ENCODE results near the gene MRPL40. TPM values are rescaled to one million over a fixed set of nuclear protein-coding genes. Genes with fewer than 3 reads are reported as not detected.
A peak's percentile ranks its signal among the peaks of the same experiment; 100 is the strongest.

The MRPL40 gene
- polyA plus RNA-seq, 1 donor from 2014 or later, result 75.6 TPM

GRCh38 chr22:19471572-19471971, 39.2 kb downstream of the MRPL40 start:
- Mint-ChIP-seq H3K27ac (no peak overlapping the region), H3K4me3 (no peak overlapping the region), H3K36me3 (peaks cover 1% of the 10 kb centered on the region), H3K9me3 (no peaks in the 10 kb centered on the region), H3K27me3 (no peaks in the 10 kb centered on the region), H3K4me1 (peaks cover 0 to 8% (median 4%) of the 10 kb centered on the region in 3 donors)

- H3K4me3 Mint-ChIP-seq, result no peak overlapping the region
- H3K27ac Mint-ChIP-seq, result no peak overlapping the region
- H3K4me1 Mint-ChIP-seq, result peaks cover 3 to 11% (median 7%) of the 10 kb centered on the region in 3 donors
- no peaks in the 10 kb centered on the region for H3K9me3 Mint-ChIP-seq
- H3K36me3 Mint-ChIP-seq, result peaks cover 1% of the 10 kb centered on the region
- no peaks in the 10 kb centered on the region for H3K27me3 Mint-ChIP-seq
These were observed 39.9 kb downstream of the MRPL40 start for GRCh38 chr22:19472233-19472632.

- Mint-ChIP-seq H3K4me3 (peak overlapping the region in 1 of 4 donors; percentile 20), H3K36me3 (peaks cover under 1% of the 10 kb centered on the region)
These were observed 41.2 kb downstream of the MRPL40 start for GRCh38 chr22:19473578-19473977.

GRCh38 chr22:19476023-19476422, 43.7 kb downstream of the MRPL40 start:
- Mint-ChIP-seq H3K36me3 (no peaks in the 10 kb centered on the region), H3K9me3 (no peaks in the 10 kb centered on the region), H3K4me3 (peak overlapping the region in 2 of 4 donors; percentile 47 to 60), H3K27me3 (no peaks in the 10 kb centered on the region), H3K4me1 (peaks cover 21 to 31% (median 22%) of the 10 kb centered on the region in 3 donors), H3K27ac (no peak overlapping the region)

More at GRCh38 chr22:19473578-19473977, 41.2 kb downstream of the MRPL40 start:
- Mint-ChIP-seq H3K4me1 (peaks cover 14 to 21% (median 16%) of the 10 kb centered on the region in 3 donors), H3K27me3 (no peaks in the 10 kb centered on the region), H3K27ac (peak overlapping the region in 1 of 3 donors; percentile 13), H3K9me3 (no peaks in the 10 kb centered on the region)

GRCh38 chr22:19477321-19478044, 45.1 kb downstream of the MRPL40 start:
- Mint-ChIP-seq H3K4me1 (peaks cover 21 to 31% (median 22%) of the 10 kb centered on the region in 3 donors), H3K27ac (peak overlapping the region in 2 of 3 donors; percentile 13 to 99), H3K36me3 (no peaks in the 10 kb centered on the region), H3K27me3 (no peaks in the 10 kb centered on the region), H3K9me3 (no peaks in the 10 kb centered on the region), H3K4me3 (peak overlapping the region; percentile 75 to 95 (median 92))

- H3K27ac Mint-ChIP-seq, result peak overlapping the region; percentile 14 to 100 (median 99)
- H3K4me3 Mint-ChIP-seq, result peak overlapping the region; percentile 75 to 95 (median 92)
- H3K36me3 Mint-ChIP-seq, result no peaks in the 10 kb centered on the region
- H3K4me1 Mint-ChIP-seq, result peaks cover 21 to 31% (median 22%) of the 10 kb centered on the region in 3 donors
- no peaks in the 10 kb centered on the region for H3K27me3 Mint-ChIP-seq
- H3K9me3 Mint-ChIP-seq, result no peaks in the 10 kb centered on the region
These were observed 45.9 kb downstream of the MRPL40 start for GRCh38 chr22:19478045-19478900.

- H3K27me3 Mint-ChIP-seq, result no peaks in the 10 kb centered on the region
- H3K4me3 Mint-ChIP-seq, result peak within 1 kb of the TSS; percentile 90 to 99 (median 96)
- H3K9me3 Mint-ChIP-seq, result no peaks in the 10 kb centered on the region
- H3K27ac Mint-ChIP-seq, result peak within 1 kb of the TSS; percentile 99 to 100 (median 100)
- H3K36me3 Mint-ChIP-seq, result no peaks in the 10 kb centered on the region
- H3K4me1 Mint-ChIP-seq, result peaks cover 21 to 31% (median 22%) of the 10 kb centered on the region in 3 donors
These were observed 46.6 kb downstream of the MRPL40 start, which contains the start of gene UFD1 for GRCh38 chr22:19478901-19479354. UFD1 (minus strand) TSS chr22:19479193; CDS start chr22:19479085, 108 bp downstream.

- Mint-ChIP-seq H3K9me3 (no peaks in the 10 kb centered on the region), H3K4me3 (peak within 1 kb of the TSS; percentile 90 to 99 (median 96)), H3K27ac (peak within 1 kb of the TSS; percentile 99 to 100 (median 100)), H3K4me1 (peaks cover 21 to 31% (median 22%) of the 10 kb centered on the region in 3 donors), H3K27me3 (no peaks in the 10 kb centered on the region), H3K36me3 (no peaks in the 10 kb centered on the region)
These were observed 47.2 kb downstream of the MRPL40 start, which contains the start of gene CDC45 for GRCh38 chr22:19479355-19480172. CDC45 (plus strand) TSS chr22:19479920; CDS start chr22:19479969, 49 bp downstream.

GRCh38 chr22:19480173-19480568, 47.8 kb downstream of the MRPL40 start:
- peak overlapping the region in 1 of 3 donors; percentile 99 for H3K27ac Mint-ChIP-seq
- H3K27me3 Mint-ChIP-seq, result no peaks in the 10 kb centered on the region
- H3K36me3 Mint-ChIP-seq, result no peaks in the 10 kb centered on the region
- peak overlapping the region; percentile 90 to 99 (median 96) for H3K4me3 Mint-ChIP-seq
- H3K9me3 Mint-ChIP-seq, result no peaks in the 10 kb centered on the region
- H3K4me1 Mint-ChIP-seq, result peaks cover 21 to 31% (median 22%) of the 10 kb centered on the region in 3 donors

GRCh38 chr22:19480789-19481188, 48.4 kb downstream of the MRPL40 start:
- no peaks in the 10 kb centered on the region for H3K27me3 Mint-ChIP-seq
- H3K9me3 Mint-ChIP-seq, result no peaks in the 10 kb centered on the region
- no peaks in the 10 kb centered on the region for H3K36me3 Mint-ChIP-seq
- H3K27ac Mint-ChIP-seq, result peak overlapping the region in 1 of 3 donors; percentile 99
- H3K4me1 Mint-ChIP-seq, result peaks cover 21 to 28% (median 22%) of the 10 kb centered on the region in 3 donors
- peak overlapping the region in 2 of 4 donors; percentile 9 to 95 for H3K4me3 Mint-ChIP-seq

- Mint-ChIP-seq H3K4me1 (peaks cover 14 to 20% (median 17%) of the 10 kb centered on the region in 3 donors), H3K27ac (no peak overlapping the region), H3K36me3 (no peaks in the 10 kb centered on the region), H3K9me3 (no peaks in the 10 kb centered on the region), H3K4me3 (no peak overlapping the region), H3K27me3 (no peaks in the 10 kb centered on the region)
These were observed 50.0 kb downstream of the MRPL40 start for GRCh38 chr22:19482297-19482696.

- no peak overlapping the region for H3K27ac Mint-ChIP-seq
- no peaks in the 10 kb centered on the region for H3K36me3 Mint-ChIP-seq
These were observed 51.3 kb downstream of the MRPL40 start for GRCh38 chr22:19483481-19484244.

More at GRCh38 chr22:19483481-19484244, 51.3 kb downstream of the MRPL40 start:
- Mint-ChIP-seq H3K9me3 (no peaks in the 10 kb centered on the region), H3K27me3 (no peaks in the 10 kb centered on the region), H3K4me1 (peaks cover 6 to 10% (median 7%) of the 10 kb centered on the region in 3 donors), H3K4me3 (peak overlapping the region in 1 of 4 donors; percentile 37)

Measured in IgD-negative memory B cell (primary cell).